ENCODE results near the gene FAM177A1. TPM values are rescaled to one million over a fixed set of nuclear protein-coding genes. Genes with fewer than 3 reads are reported as not detected.
"Not testable (repeated sequence)": the region's sequence is repeated elsewhere in the genome, so short reads cannot be mapped to it uniquely, and the experiment has no call there.

Gene FAM177A1
- total RNA-seq, 6 experiments from 2014 or later: 80.2 to 99.5 (median 91.9) TPM

DNA sequence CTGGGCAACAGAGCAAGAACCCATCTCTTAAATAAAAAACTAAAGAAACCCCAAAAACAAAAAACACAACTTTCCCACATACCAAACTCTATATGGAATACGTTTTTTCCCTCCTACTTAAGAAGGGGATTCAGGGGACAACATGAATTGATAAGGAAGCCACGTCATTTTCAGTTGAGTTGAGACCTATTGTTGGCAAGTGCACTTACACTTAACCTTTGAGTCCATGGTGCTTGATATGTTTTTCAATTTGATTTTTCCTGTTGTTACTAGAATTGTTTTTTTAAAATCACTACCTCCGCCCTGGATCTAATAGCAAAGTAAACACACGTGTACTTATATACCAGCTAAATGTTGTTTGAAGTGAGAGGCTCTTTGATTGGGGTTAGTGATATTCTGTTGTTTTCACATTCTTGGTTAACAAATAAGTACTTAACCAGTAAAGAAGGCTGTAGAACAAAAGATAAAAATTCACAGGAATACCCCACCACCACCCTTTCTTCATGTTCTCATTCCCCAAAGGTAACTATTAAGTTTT is 2.0 kb downstream of the FAM177A1 start:
- H3K9me3 Mint-ChIP-seq: no peaks in the 10 kb centered on the region
- peaks cover 21% of the 10 kb centered on the region; the same call in 1 of the 2 replicates for H3K36me3 Mint-ChIP-seq (ENCODE audit: low read depth)
- 0 out of 2 replicates have a peak, but pooled peaks cover 4% of the 10 kb centered on the region for H3K27me3 Mint-ChIP-seq (ENCODE audit: insufficient read depth)
- H3K4me3 Mint-ChIP-seq: peak overlapping the region; percentile 99
- peaks cover 44% of the 10 kb centered on the region for H3K4me1 Mint-ChIP-seq (ENCODE audit: low read depth)
- no peak for DNase-seq
- no peak for TF ChIP-seq CTCF (IDR thresholded peaks at IDR 0.05)
- no peak overlapping the region for H3K27ac Mint-ChIP-seq

DNA sequence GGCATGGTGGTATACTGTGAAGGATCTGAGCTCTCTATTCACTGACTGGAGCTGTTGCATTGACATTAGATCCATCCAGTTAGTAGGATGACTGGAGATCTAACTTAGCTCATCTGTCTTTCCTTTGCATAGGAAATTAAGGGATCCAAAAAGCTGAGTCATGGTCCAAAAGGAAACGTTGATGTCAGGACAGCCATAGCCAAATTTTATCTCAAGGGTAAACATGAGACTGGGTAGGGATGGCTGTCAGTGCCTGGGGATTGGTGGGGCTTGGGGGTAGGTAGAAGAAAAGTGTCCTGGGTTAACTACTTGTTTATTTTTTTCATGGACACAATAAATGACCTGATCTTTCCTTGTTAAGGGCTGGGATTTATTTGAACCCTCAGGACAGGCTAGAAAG is 4.6 kb downstream of the FAM177A1 start:
- H3K27me3 Mint-ChIP-seq (ENCODE audit: insufficient read depth): 0 out of 2 replicates have a peak, but pooled peaks cover 4% of the 10 kb centered on the region
- peak overlapping the region; percentile 12; the same call in 1 of the 2 replicates for H3K4me3 Mint-ChIP-seq
- no peaks in the 10 kb centered on the region for H3K9me3 Mint-ChIP-seq
- TF ChIP-seq CTCF (IDR thresholded peaks at IDR 0.05): no peak
- H3K4me1 Mint-ChIP-seq (ENCODE audit: low read depth): peaks cover 35% of the 10 kb centered on the region
- peak; percentile 49 for DNase-seq
- peaks cover 26% of the 10 kb centered on the region; the same call in 1 of the 2 replicates for H3K36me3 Mint-ChIP-seq (ENCODE audit: low read depth)
- peak overlapping the region; percentile 86 for H3K27ac Mint-ChIP-seq

GRCh38 chr14:35051796-35052195 is 5.7 kb downstream of the FAM177A1 start:
- Mint-ChIP-seq H3K4me1 (ENCODE audit: low read depth) (peaks cover 32% of the 10 kb centered on the region), H3K4me3 (no peak overlapping the region), H3K36me3 (ENCODE audit: low read depth) (peaks cover 30% of the 10 kb centered on the region), H3K9me3 (no peaks in the 10 kb centered on the region), H3K27me3 (ENCODE audit: insufficient read depth) (0 out of 2 replicates have a peak, but pooled peaks cover 1% of the 10 kb centered on the region), H3K27ac (peak overlapping the region; percentile 86)
- no peak for DNase-seq
- no peak for TF ChIP-seq CTCF (IDR thresholded peaks at IDR 0.05)

DNA sequence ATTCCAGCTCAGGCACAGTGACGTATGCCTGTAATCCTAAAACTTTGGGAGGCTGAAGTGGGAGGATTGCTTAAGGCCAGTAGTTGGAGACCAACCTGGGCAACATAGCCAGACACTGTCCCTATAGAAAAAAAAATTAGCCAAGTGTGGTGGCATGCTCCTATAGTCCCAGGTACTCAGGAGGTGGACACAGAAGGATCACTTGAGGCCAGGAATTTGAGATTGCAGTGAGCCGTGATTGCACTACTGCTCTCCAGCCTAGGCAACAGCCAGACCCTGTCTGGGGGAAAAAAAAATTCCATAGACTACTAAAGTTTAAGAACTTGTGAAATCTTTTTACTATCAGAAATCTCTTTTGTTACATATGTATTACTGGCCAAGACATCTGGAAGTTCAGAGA is 6.6 kb downstream of the FAM177A1 start:
- Mint-ChIP-seq H3K27ac (no peak overlapping the region), H3K27me3 (ENCODE audit: insufficient read depth) (peaks cover 1% of the 10 kb centered on the region; the same call in 1 of the 2 replicates), H3K36me3 (ENCODE audit: low read depth) (peaks cover 33% of the 10 kb centered on the region), H3K4me1 (ENCODE audit: low read depth) (peaks cover 27% of the 10 kb centered on the region), H3K4me3 (no peak overlapping the region), H3K9me3 (no peaks in the 10 kb centered on the region)
- TF ChIP-seq CTCF (IDR thresholded peaks at IDR 0.05): no peak
- DNase-seq: no peak

GRCh38 chr14:35061113-35061791 is 15.2 kb downstream of the FAM177A1 start:
- DNase-seq: not testable (repeated sequence)

GRCh38 chr14:35065731-35066130 is 19.7 kb downstream of the FAM177A1 start:
- H3K4me1 Mint-ChIP-seq (ENCODE audit: low read depth); H3K27me3 Mint-ChIP-seq (ENCODE audit: insufficient read depth); H3K27ac Mint-ChIP-seq; DNase-seq; H3K4me3 Mint-ChIP-seq; H3K9me3 Mint-ChIP-seq: not testable (repeated sequence)
- peaks cover 25% of the 10 kb centered on the region for H3K36me3 Mint-ChIP-seq (ENCODE audit: low read depth)

More at GRCh38 chr14:35061113-35061791, 15.2 kb downstream of the FAM177A1 start:
- peak overlapping the region; percentile 32 for H3K27ac Mint-ChIP-seq
- not testable (repeated sequence) for H3K9me3 Mint-ChIP-seq; H3K27me3 Mint-ChIP-seq (ENCODE audit: insufficient read depth); H3K4me3 Mint-ChIP-seq
- H3K4me1 Mint-ChIP-seq (ENCODE audit: low read depth): peaks cover 12% of the 10 kb centered on the region
- peaks cover 18% of the 10 kb centered on the region for H3K36me3 Mint-ChIP-seq (ENCODE audit: low read depth)

Data from HFFc6 (cell line).